ENCODE measurements around the gene MCCD1.

Gene MCCD1

GRCh38 chr6:31510007-31510406 lies 18.8 kb upstream of the MCCD1 start:
- no peak for DNase-seq

DNA sequence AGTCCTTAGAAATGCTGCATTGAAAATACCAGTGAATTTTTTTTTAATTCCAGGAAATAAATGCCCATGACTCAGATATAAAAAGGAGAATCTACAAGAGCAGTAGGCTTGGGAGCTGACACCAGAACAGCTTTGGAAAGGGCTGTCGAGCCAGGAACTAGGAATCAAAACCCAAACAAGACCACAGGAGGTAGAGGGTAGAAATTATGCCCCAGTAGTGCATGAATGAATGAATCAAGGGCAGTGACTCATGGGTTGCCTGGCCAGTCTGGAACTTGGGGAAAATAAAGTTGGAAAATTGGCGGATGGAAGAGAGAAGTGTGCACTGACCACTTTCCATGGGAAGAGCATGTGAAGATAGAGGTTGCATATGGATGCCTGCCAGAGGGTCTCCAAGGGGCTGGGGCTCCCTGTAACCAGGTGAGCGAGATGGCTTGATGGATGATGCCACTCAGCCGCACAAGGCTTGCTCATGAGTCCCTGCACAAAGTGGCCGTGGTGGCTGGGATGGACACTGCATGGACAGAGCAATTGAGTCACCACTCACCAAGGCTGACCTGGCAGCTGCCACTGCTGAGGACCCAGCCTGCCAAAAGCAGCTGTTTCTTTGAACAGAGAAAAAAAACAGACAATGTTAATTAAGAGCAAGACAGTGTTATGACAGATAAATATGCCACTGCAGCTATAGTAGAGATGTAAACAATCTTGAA lies 15.2 kb upstream of the MCCD1 start:
- no peak for DNase-seq

DNA sequence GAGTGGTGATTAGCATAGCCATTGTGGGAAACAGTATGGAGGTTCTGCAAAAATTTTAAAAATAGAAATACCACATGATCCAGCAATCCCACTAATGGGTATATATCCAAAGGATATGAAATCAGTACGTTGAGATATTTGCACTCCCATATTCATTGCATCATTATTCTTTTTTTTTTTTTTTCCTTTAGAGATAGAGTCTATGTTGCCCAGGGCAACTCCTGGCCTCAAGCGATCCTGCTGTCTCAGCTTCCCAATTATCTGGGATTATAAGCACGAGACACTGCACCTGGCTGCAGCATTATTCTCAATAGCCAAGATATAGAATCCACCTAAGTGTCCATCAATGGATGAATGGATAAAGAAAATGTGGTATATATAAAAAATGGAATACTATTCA lies 6.9 kb upstream of the MCCD1 start:
- no peak for DNase-seq

DNA sequence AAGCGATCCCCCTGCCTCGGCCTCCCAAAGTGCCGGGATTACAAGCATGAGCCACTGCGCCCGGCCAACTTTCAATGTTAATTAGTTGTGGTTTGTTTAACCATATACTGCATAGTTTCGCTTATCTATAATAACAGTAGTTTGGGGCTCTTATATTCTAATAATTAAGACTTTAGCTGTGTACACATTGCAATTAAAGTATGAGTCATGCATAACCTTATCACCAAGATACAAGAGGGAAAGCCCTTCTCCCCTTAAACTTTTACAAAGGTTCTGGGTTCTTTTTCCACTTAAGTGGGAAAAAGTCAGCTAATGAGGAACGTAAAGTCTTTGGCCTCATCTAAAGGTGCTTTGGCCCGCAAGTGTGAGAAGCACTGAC lies 3.2 kb upstream of the MCCD1 start:
- no peak for DNase-seq

DNA sequence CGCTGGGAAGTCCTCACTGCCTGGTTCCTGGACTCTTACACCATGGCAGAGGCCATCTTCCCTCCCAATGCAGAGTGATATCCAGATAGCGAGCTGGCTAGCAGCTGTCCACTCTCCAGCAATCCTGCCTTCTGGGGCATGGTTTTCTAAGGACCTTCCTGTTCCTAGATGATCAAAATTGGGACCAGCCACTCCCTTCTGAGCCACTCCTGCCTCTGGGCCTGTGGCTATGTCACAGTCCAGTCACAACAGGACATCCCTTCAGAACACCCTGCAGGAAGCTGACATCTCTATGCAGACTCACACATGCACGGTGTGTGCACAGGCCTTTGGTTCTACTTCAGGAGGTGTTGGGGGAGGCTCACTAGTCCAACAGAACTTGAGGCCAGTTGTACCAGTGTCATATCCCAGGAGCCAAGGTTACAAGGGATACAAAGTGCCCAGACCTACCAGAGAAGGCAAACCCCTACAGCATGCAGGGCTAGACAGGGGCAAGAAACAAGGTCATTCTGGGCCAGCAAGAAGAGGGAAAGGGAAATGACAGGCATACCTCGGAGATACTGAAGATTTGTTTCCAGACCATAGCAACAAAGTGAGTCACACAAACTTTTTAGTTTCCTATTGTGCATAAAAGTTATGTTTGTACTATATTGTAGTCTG lies 2.7 kb upstream of the MCCD1 start:
- no peak for DNase-seq

DNA sequence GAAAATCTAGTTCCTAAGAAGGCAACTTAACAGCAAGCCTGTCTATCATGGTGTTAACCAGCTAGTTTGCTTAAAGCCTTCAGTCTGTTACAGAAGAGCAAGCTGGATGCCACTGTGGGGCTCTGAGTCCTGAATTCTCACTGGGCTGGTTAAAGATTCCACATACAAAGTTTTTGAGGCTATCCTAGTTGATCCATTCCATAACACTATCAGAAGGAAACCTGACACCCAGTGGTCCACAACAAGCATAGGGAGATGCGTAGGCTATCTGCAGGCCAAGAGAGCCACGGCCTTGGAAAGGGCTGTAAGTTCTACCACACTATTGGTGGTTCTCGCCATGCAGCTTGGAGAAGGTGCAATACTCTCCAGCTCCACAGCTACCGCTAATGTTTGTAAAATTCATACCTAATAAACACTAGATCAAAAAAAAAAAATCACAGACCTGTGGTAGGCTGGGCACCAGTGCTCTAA lies 420 bp upstream of the MCCD1 start:
- no peak for DNase-seq

DNA sequence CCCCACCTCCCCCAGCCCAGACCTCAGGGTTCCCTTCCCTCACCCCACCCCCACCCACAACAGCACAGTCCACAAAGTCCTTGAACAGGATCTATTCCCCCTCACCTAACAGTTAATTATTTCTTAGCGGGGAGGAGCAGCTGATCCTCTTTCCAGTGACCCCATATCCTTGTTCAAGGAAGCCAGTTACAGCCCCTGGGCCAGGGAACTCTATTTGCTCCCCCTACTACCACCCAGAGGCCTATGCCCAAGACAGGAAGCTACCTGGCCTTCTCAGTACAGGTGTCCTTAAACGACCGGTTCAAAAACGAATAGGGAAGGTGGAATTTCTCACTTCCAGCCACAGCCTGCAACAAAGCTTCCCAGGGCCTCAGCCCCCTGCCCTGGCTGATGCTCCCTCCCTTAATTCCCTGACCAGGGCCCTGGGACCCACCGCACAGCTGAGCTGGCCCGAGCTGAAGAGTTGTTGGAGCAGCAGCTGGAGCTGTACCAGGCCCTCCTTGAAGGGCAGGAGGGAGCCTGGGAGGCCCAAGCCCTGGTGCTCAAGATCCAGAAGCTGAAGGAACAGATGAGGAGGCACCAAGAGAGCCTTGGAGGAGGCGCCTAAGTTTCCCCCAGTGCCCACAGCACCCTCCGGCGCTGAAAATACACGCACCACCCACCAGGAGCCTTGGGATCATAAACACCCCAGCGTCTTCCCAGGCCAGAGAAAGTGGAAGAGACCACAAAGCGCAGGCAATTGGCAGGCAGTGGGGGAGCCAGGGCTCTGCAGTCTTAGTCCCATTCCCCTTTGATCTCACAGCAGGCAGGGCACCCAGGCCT lies 778 bp downstream of the MCCD1 start:
- DNase-seq = no peak

DNA sequence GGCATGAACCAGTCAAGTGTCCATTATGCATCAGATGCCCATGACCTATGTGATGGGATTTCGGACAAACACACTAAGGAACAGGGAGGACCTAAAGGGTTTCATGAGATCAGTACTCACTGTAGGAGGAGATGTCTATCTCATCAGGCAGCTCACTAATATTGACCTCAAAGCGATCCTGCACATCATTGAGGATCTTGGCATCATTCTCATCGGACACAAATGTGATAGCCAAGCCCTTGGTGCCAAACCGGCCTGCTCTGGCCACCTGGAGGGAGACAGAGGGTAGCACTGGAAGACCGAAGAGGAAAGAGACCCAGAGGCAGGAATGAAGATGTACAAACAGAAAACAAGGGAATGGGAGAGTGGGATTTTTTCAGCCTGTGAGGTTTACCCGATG lies 1.9 kb downstream of the MCCD1 start:
- DNase-seq = no peak

GRCh38 chr6:31531162-31531561 lies 2.4 kb downstream of the MCCD1 start:
- DNase-seq = no peak

- DNase-seq = no peak
Measured at GRCh38 chr6:31531771-31532643, 3.2 kb downstream of the MCCD1 start.

DNA sequence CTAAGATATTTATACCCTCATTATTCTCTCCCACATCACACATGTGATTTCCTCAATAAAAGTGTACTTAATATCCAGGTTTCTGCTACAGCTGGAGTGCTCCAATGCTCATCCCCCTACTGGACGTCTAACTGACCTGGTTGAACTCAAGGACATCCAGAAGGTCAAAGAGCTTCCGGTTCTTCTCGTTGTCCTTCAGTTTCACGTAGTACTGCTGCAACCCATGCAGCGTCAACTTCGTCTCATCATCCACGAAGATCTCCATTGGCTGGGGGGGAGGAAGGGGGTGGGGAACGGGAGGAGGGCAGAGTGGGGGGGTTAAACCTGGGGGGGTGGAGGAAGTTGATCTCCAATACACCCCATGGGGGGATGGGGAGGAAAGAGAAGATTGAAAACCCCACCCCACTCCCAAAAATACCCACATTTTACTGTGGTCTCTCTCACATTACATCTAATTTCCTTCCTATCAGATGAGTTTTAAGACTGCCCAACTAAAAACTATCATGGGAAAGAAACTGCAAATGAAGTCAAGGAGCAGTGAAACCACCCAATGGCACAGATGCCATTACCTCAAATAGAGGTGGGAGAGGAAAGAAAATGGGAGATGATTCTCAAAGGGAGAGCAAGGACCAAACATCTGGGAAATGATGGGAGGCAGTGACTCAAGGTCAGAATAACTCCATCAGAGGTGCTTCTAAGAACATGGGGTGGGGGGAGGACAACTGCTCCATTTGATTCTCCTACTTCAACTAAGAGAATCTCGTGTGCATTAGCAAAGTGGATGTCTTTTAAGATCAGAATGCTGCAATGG lies 4.1 kb downstream of the MCCD1 start:
- no peak for DNase-seq

DNA sequence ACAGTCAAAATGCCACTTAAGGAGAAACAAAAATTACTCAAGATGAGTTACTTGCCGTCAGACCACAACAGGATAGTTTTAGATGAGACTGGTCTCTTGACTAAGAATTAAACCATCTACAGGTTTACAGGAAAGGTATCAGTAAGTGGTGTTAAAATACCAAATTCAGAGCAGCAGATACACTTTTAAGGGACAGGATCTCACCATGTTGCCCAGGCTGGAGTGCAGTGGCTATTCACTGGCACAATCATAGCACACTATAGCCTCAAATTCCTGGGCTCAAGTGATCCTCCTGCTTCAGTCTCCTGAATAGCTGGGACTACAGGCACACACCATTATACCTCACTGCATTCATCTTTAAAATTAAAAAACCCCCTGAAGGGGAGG lies 4.7 kb downstream of the MCCD1 start:
- no peak for DNase-seq

DNA sequence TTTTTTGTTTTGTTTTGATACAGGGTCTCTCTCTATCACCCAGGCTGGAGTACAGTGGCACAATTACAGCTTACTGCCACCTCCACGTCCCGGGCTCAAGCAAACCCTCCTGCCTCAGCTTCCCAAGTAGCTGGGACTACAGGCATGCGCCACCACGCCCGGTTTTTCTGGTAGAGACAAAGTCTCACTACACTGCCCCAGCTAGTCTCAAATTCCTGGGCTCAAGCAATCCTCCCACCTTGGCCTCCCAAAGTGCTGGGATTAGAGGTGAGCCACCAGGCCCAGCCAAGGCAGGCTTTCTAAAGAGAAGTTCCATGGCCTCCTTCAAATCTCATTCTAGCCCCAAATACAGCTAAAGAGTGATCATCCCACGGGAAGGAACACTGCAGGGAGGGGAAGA lies 5.2 kb downstream of the MCCD1 start:
- no peak for DNase-seq

DNA sequence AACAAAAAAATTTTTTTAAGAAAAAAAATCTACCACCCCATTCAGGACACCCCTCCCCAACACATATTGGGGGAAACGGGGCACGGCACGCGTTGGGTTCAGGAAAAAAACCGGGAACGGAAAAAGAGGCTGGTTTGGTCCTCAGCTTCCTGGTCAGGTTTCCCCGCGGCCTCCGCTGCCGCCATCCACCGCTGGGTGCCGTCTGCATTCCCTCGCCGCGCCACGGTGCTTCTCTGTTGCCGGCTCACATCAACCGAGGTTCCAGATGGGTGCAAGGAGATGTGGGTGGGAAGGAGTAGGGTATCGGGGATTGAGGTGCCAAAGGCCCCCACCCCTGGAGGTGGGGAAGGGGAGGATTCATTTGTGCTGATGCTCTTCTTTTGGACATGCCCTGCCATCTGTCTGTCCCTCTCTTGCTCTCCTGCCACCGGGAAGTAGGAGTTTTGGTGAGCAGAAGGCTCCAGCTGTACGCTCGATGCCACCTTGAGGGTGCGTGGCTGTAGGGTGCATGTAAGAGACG lies 5.8 kb downstream of the MCCD1 start:
- no peak for DNase-seq

- DNase-seq = no peak
Measured at GRCh38 chr6:31535538-31536324, 7.0 kb downstream of the MCCD1 start.

DNA sequence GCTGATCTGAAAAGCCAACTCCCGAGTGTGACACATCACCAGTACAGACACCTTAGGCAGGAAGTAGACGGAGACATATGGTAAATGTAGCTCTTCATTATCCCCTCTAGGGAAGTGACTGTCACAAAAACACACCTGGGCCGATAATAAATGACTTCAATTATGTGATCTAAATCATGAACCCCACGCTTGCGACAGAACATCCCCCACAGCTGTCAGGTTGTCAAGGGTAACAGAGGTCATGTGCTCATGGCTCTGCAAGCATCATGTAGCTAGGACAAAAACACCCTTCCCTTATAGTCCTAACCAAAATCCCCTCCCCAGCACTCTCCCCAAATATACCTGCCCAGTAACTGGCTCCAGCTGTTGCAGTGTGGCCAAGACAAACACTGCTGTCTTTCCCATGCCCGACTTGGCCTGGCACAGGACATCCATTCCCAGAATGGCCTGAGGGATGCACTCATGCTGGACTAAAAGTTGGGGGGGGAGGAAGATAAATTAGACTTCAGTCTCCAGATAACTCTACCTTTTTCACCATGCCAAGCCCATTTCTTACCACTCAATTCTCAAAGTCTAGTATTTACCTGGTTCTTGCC lies 10.1 kb downstream of the MCCD1 start:
- DNase-seq = no peak

DNA sequence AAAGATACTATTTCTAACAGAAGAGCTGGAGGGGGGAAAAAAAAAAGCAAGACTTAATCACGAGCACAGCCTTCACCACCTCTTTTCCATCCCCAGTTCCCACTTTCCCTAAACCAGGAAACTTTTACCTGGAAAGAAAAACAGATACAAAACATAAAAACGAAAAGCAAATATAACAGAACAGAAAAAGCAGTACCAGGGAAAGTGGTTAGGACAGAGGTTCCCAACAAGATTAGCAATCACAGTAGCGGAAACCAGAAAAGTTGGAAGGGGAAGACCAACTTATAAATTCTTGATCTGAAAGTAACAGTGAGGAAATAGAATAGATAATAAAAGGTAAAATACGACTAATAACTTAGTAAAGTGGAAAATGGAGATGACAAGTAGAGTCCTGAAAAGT lies 11.9 kb downstream of the MCCD1 start:
- no peak for DNase-seq

DNA sequence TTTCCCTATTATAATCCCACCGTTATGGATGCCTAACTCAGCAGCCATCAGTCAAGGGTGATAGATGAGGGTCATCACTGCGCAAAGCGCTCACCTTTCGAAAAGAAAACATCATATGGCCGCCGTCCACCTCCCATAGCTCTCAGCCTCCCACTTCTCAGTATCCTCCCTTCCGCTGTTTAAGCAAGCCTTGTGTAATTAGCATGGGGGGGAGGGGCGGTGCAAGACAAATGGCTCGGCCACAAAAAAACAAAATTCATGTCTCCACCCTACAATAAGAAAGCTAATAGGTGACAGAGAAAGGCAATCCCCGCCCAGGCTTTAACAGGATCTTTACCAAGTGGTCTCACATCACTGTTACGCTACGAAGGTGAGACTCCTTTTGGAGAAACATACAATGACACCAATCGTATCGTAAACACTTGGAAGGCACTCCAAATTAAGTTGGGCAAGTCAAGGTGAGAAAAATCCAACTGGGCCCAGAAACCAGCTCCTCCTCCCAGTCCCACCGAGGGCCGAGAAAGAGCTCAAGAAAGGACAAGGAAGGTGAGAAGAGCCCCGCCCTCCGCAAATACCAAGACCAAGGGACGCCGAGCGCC lies 12.4 kb downstream of the MCCD1 start:
- peak in 7 of 51 donors; percentile 12 to 69 (median 31) for DNase-seq
